Mammary epithelial cell (primary cell): ENCODE results near the gene APOBEC3F.
"Not testable (repeated sequence)": the region's sequence is repeated elsewhere in the genome, so short reads cannot be mapped to it uniquely, and the experiment has no call there.

Source experiments
- EZH2 ChIP-seq: IDR thresholded peaks from 2 replicates; pipeline ENCODE4 v1.6.1; 2012; ENCODE audit warnings: low read length, inconsistent platforms, borderline replicate concordance
- TF ChIP-seq, protein P1 (sequence below), 2 donors: IDR thresholded peaks in 1 of 2; conservative IDR thresholded peaks in 1 of 2; 2 replicates each; pipeline ENCODE4 v1.5.1; 2011 to 2012; ENCODE audit warnings: inconsistent platforms in 2 of 2, low read length in 2 of 2, mild to moderate bottlenecking in 2 of 2, control low read depth in 1 of 2, low read depth in 1 of 2; ENCODE audit not compliant: insufficient read depth in 1 of 2; ENCODE audit errors: extremely low read depth in 1 of 2

DNA sequence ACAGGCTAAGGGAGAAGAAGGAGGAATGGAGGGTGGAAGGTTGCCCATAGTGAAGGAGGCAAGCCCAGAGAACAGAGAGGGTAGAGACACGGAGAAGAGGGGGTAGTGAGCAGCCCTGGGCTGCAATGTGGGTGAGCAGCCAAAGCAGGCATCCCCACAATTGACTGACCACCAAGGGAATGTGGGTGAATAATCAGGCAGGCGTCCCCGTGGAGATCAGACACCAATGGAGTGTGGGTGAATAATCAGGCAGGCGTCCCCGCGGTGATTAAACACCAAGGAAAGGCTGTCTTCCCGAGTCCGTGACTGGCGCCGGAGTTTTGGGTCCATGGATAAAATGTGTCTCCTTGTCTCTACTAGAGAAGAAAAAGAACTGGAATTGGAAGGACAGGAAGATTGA is 21.3 kb downstream of the APOBEC3F start:
- TF ChIP-seq, protein P1, sequence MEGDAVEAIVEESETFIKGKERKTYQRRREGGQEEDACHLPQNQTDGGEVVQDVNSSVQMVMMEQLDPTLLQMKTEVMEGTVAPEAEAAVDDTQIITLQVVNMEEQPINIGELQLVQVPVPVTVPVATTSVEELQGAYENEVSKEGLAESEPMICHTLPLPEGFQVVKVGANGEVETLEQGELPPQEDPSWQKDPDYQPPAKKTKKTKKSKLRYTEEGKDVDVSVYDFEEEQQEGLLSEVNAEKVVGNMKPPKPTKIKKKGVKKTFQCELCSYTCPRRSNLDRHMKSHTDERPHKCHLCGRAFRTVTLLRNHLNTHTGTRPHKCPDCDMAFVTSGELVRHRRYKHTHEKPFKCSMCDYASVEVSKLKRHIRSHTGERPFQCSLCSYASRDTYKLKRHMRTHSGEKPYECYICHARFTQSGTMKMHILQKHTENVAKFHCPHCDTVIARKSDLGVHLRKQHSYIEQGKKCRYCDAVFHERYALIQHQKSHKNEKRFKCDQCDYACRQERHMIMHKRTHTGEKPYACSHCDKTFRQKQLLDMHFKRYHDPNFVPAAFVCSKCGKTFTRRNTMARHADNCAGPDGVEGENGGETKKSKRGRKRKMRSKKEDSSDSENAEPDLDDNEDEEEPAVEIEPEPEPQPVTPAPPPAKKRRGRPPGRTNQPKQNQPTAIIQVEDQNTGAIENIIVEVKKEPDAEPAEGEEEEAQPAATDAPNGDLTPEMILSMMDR (conservative IDR thresholded peaks at IDR 0.05 in 1 of 2, IDR thresholded peaks at IDR 0.05 in 1 of 2; ENCODE audit: extremely low read depth in 1 of 2, insufficient read depth in 1 of 2, low read depth in 1 of 2, low read length in 2 of 2) = not testable (repeated sequence)
- not testable (repeated sequence) for TF ChIP-seq EZH2
